Vagina (tissue), 2 donors: ENCODE measurements around the gene GAB3.

Experiments
- POLR2A ChIP-seq, 2 donors: fragments of 450-650 bp; IDR thresholded peaks; one replicate each; pipeline ENCODE4 v1.6.1; 2017; ENCODE audit warnings: antibody characterized with exemption in 2 of 2, mild to moderate bottlenecking in 2 of 2, moderate library complexity in 2 of 2
- TF ChIP-seq, protein P1 (sequence below), 3 experiments: fragments of 450-650 bp in 2 of 3; fragments of 200-600 bp in 1 of 3; sonication (generic) in 1 of 3; IDR thresholded peaks; one replicate each; pipeline ENCODE4 v1.5.1; 2017 to 2019; ENCODE audit warnings: antibody characterized with exemption in 3 of 3, mild to moderate bottlenecking in 2 of 3, moderate library complexity in 2 of 3

DNA sequence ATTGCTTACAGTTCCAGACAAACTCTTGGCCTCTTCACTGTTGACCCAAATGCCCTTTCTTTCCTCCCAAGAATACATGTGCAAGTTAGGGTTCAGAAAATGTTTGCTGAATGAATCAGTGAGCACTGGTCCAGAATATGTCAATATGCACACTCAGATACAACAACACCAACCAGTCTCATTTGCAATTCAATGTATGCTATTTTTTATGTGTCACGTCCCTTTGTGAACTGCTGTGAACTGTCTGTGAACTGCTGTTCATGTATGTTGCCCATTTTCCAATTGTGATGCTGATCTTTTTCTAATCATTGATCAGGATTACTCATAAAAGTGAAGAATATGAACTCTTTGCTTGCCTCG is 17.8 kb downstream of the GAB3 start:
- no peak for TF ChIP-seq POLR2A (IDR thresholded peaks at IDR 0.05)
- TF ChIP-seq, protein P1, sequence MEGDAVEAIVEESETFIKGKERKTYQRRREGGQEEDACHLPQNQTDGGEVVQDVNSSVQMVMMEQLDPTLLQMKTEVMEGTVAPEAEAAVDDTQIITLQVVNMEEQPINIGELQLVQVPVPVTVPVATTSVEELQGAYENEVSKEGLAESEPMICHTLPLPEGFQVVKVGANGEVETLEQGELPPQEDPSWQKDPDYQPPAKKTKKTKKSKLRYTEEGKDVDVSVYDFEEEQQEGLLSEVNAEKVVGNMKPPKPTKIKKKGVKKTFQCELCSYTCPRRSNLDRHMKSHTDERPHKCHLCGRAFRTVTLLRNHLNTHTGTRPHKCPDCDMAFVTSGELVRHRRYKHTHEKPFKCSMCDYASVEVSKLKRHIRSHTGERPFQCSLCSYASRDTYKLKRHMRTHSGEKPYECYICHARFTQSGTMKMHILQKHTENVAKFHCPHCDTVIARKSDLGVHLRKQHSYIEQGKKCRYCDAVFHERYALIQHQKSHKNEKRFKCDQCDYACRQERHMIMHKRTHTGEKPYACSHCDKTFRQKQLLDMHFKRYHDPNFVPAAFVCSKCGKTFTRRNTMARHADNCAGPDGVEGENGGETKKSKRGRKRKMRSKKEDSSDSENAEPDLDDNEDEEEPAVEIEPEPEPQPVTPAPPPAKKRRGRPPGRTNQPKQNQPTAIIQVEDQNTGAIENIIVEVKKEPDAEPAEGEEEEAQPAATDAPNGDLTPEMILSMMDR (IDR thresholded peaks at IDR 0.05), result no peak
